HG03521 (cell line): ENCODE data around the gene CUEDC1.
"Not testable (repeated sequence)": the region's sequence is repeated elsewhere in the genome, so short reads cannot be mapped to it uniquely, and the experiment has no call there.

Source experiments
- ATAC-seq: cut with Tn5 transposase; IDR thresholded peaks from one replicate; pipeline ENCODE4 v1.9.1; 2021; ENCODE audit warnings: mild to moderate bottlenecking, moderate library complexity; ENCODE audit not compliant: unreplicated experiment

CUEDC1 gene

DNA sequence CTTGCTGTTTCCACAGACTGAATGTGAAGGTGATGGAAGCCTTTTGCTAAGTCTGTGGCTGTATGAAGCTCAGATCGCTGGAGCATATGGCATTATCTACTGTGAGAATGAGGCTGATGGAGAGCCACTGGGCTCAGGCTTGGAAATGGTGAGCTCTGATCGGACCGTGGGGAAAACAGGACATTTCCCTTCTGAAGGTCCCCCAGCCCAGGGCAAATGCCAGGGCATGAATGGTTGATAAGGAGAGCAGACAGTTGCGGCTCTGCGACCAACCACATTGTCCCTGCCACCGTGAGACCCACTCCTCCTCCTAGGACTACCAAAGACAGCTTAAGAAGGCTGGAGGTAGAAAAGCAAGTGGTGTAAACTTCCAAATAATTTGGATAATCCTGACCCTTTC lies 4.7 kb upstream of the CUEDC1 start:
- ATAC-seq = no peak

DNA sequence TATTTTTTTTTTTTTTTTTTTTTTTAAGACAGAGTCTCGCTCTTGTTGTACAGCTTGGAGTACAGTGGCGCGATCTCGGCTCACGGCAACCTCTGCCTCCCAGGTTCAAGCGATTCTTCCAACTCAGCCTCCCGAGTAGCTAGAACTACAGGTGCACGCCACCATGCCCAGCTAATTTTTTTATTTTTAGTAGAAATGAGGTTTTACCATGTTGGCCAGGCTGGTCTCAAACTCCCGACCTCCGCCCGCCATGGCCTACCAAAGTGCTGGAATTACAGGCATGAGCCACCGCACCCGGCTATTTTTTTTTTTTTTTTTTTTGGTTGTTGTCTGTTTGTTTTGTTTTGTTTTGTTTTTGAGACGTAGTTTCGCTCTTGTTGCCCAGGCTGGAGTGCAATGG lies 3.2 kb upstream of the CUEDC1 start:
- not testable (repeated sequence) for ATAC-seq

GRCh38 chr17:57957886-57958285 lies 2.7 kb upstream of the CUEDC1 start:
- ATAC-seq = no peak

GRCh38 chr17:57957120-57957850 lies 2.1 kb upstream of the CUEDC1 start:
- no peak for ATAC-seq

- ATAC-seq = peak; percentile 64
Measured at GRCh38 chr17:57956291-57957119, 1.3 kb upstream of the CUEDC1 start.

DNA sequence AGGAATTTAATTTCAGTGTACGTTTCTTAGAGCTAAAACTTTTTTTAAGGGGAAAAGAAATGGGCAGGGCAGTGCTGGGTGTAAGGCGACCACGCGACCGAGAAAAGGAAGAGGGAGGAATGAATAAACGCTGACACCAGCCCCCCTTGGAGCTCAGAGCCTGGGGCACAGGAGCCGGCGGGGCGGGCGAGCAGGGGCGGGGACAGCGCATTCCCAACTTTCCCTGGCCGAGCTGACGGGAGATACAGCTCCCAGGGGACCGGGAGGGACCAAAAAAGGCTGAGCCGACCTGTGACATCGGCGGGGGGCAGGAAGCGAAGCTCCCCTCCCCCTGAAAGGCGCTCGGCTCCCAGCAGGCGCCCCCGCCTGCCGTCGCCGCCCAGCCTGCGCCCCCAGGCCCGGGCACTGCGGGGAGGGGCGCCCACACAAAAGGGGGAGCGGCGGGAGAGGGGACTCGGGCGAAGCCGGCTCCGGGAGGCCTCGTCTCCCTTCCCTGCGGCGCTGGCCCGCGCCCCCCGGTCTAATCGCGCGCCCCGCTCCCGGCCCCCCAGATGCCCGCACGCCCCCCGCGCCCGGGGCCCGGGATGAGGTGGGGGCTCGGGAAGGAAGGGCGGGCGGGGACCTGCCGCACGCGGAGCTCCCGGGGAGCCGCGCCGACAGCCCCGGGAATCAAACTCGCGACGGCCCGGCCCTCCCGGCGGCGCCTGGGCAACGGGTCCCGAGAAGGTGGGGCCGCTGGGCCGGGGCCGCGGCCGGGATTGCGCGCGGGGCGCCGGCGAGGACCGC lies 622 bp downstream of the CUEDC1 start:
- ATAC-seq = no peak

DNA sequence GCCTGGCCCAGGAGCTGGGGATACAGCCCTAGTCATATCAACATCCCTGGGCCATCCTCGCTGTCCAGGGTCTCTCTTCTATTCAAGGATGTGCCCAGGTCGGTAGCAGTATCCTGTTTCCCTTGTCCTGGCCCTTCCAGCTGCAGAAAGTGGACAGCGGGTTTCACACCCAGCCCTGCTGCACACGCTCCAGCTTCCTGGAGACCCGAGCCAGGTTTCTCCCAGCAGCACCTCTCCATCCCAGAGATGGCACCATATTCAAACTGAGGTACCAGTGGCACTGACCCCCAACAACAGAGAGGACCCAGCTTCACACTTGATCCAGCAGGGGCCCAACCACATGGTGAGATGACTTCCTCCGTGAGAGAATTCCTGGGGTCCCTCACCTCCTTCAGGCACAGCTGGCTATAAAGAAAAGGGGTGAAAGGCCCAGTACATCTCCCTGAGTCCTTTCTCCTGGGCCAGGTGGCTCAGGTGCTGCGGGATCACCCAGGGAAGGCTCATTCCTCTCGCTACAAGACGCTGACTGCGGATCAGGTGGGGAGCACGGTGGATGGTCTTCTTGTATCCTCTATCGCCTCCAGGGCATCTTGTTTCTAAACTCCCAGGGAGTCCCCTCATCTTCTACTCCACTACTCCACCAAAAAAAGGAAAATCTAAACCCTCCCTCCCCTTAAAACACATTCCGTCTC lies 1.4 kb downstream of the CUEDC1 start:
- ATAC-seq = no peak

DNA sequence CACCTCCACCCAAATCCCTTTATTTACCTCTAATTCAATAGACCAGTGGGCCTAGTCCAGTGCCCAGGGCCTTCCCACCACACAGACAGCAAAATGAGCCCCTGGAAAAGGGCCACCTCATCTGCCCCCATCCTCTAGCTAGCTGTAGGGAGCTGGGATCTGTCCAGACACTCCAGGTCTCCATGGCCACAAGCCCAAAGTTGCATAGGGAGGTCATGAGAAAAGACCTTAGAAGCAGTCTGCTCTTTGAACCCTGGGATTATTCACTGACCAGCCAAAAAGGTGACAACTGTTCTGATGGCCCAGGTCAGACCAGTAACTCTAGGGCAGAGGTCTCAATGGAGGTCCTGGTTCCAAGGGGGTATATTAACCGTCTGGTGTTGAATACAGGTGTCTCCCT lies 2.0 kb downstream of the CUEDC1 start:
- ATAC-seq = no peak

- ATAC-seq = no peak
Measured at GRCh38 chr17:57949649-57950048, 5.6 kb downstream of the CUEDC1 start.

DNA sequence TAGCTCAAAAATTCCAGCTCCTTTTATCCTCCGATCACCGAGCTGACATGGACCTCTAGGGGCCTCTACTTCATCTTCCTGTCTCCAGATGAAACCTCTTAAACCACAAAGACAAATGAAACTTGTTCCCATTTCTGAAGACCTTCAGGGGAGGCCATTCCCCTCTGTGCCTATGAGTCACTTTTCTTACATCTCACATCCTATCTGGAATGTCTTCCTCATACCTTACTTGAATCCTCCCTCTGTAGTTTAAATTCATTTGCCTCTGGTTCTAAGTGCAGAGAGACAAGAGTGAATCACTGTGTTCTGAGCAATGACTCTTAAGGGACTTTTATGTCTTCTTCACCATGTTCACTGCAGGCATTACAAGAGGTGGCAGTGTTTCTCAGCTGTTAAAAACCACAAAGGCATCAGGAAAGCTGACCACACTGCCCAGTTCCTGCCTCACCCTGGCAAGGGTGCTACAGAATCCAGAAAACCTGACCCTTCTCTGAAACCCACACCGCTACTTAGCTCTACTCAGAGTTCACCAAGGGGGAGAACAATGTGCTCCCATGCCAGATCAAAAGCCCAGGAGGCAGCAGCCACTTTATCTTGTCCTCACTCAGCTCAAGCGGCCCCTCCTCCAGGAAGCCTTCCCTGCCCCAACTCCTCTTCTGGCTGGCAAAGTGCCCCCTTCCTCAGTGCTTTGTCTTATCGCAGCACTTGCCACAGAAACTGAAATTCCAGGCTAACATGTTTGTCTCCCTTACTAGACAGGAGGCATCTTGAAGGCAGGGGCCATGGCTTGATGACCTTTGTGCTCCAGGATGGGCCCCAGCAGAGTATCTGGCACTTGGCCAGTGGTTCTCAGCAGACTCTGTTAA lies 6.4 kb downstream of the CUEDC1 start:
- ATAC-seq = no peak

GRCh38 chr17:57948169-57948554 lies 7.0 kb downstream of the CUEDC1 start:
- ATAC-seq = no peak

DNA sequence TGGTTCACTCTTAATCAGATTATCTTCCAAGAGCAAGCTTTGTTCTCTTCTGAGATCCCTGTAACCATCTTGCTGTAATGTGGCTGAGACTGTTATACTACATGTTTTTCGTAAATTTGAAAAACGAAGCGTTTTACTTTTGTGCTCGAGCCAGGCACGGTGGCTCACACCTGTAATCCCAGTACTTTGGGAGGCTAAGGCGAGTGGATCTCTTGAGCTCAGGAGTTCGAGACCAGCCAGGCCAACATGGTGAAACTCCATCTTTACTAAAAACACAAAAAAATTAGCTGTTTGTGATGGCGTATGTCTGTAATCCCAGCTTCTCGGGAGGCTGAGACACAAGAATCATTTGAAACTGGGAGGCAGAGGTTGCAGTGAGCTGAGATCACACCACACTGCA lies 7.8 kb downstream of the CUEDC1 start:
- no peak for ATAC-seq

- ATAC-seq = peak; percentile 74
Measured at GRCh38 chr17:57946798-57947358, 8.3 kb downstream of the CUEDC1 start.

DNA sequence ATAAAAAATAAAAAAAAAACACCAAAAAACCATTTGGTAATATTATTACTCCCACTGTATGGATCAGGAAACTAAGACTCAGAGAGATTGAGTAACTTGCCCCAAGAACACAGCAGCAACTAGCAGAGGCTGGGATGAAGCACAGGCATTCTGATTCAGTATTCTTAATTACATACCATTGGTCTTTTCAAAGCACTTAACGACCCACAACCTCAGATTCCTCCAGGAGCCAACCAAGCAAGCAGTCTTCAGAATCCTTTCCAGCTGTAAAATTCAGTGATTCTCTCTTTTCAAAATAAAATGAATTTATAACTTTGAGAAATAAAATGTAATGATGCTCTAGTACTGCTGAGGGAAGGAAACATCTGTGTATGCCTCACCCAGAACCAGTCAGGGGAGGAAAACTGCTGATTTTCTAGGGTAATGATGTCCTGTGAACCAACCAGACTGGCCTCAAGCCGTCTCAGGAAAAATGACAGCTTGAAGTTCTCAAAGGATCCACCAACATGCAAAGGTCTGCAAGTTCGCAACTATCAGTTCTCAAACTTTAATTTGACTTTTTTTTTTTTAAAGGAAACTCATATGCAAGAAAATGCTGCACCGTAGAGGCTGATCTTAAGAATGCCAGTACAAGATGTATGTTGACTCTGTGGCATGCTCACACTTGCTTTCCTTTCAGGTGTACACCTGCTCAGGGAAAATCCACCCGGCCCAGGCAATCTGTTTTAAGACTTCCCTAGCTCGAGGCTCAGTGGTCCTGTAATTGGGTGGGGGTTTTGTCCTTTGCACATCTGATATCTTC lies 9.0 kb downstream of the CUEDC1 start:
- ATAC-seq = peak; percentile 14

DNA sequence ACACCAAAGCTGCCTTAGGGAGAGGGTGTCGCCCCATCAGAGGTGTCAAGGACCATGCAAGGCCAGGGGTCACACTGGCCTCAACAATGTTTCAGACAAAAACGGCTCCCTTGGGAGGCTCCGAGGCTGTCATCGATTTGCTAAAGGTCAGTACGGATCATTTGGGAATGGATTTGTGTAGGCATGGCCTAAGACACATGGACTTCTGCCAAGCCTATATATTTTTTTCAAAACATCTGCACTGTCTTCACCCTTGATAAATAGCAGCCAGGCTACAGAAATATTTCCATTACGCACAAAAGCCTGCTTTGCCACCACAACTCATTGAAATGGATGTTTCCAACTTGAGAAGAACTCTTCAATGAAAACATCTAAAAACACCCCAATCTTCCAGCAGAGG lies 10.3 kb downstream of the CUEDC1 start:
- no peak for ATAC-seq

DNA sequence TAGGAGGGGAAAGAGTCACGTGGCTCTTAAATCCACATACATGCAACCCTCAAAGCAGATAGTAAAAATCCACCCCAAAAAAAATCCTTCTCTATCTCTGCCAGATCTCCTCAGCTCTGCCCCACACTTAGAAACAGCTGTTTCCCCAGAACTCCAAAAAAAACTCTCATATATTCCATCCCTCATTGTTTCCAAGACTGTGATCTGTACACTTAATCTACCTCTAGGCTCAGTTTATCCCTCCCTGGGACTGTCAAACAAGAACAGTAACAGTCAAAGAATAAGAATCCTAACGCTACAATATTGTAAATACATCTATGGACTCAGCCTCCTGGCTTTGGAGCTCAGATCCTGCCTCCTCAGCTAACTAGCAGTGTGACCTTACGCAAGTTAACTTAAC lies 11.6 kb downstream of the CUEDC1 start:
- no peak for ATAC-seq

DNA sequence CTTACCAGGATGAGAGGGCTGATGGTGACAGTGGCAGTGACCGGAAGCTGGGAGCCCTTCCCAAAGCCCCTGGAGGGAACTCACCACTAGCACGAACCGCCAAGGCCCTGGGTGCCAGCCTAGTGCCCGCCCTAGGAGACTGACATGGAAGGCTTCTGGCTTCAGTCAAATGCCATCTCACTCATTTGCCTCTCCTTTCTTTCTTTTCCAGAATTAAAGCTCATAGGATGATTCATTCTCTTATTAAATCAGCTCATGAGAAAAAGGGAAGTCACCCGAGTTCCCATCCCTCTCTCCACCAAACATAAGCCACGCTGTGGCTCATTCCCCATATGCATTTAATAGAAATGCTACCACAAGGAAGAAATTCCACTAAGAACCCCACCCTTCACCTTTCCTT lies 12.1 kb downstream of the CUEDC1 start:
- ATAC-seq = no peak

- ATAC-seq = no peak
Measured at GRCh38 chr17:57941384-57942370, 13.5 kb downstream of the CUEDC1 start.
